SW480 (cell line): Measurements from ENCODE around the gene GGACT.
A peak's percentile ranks its signal among the peaks of the same experiment; 100 is the strongest.
"Not testable (repeated sequence)": the region's sequence is repeated elsewhere in the genome, so short reads cannot be mapped to it uniquely, and the experiment has no call there.

Source experiments
- DNase-seq: peaks from one replicate; pipeline ENCODE4 v3.0.0-alpha.2; 2016; ENCODE audit warnings: low spot score

Gene GGACT

GRCh38 chr13:100529666-100530377, 58.8 kb downstream of the GGACT start:
- no peak for DNase-seq

DNA sequence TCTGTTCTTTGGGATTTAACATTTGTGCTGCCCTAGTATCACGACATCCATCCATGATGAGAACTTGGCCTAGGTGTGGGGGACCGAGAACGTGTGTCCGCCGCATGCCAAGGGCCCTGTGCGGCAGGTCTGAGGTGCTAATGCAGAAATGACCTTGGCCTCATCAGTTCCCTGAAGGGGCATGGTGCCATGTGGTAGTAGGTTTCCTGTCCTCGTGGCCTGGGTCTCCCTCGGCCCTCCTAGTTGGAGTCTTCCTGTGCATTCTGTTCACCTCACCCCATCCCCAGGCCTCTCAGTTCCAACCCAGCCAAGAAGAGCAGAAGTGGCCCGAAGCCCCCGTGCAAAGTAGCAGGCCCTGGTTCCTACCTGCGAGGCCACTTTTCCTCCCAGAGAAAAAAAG, 59.8 kb downstream of the GGACT start:
- DNase-seq = no peak

GRCh38 chr13:100528353-100528752, 60.2 kb downstream of the GGACT start:
- no peak for DNase-seq

DNA sequence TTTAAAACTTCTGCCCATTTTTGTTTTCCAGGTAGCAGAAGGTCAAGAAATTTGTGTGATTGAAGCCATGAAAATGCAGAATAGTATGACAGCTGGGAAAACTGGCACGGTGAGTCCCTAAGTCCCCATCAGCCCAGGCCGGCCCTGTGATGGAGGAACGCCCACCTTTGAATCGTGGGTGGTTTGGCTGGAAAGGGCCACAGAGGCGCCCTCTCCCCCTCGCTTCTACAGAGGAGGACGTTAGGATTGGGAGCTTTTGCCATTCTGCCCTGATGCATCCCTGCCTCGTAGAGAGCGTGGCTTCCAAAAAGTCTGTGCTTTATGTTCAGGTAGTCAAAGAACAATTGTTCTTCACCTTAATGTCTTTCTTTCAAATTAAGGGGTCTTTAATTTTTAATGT, 60.9 kb downstream of the GGACT start:
- no peak for DNase-seq

DNA sequence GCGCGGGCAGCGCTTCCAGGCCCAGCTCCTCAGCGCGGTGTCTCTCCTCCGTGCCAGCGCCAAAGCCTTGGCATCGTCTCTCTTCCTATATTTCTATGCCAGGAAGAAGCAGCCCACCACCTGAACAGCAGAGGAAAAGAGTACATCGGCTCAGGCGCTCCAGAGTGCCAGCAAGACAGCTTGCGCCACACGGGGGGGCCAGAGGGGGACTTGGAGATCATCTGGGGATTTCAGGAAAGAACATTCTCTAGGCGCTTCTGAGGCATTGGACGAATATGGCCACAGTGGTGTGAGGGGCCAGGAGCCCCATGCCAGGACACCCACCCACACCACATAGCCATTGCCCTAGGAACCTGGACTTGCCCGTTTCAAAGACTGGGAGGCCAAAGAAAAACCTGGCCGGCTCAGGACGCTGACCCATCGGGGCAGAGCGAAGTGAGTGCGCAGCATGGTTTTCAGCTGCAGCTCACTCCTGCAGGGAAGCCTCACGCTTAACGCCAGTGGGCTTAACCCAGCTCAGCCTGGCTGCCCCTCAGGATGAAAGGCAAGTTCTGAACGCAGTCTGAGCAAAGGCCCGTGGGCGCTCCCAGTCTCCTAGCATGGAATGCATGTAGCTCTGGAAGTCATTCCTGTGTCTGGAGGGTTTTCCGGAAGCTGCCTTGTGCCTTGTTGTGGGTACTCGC, 62.1 kb downstream of the GGACT start:
- DNase-seq = no peak

GRCh38 chr13:100525453-100526317, 62.9 kb downstream of the GGACT start:
- DNase-seq = no peak

- DNase-seq = not testable (repeated sequence)
Observed at GRCh38 chr13:100524688-100525087, 63.9 kb downstream of the GGACT start.

- DNase-seq = no peak
Observed at GRCh38 chr13:100523981-100524386, 64.6 kb downstream of the GGACT start.

DNA sequence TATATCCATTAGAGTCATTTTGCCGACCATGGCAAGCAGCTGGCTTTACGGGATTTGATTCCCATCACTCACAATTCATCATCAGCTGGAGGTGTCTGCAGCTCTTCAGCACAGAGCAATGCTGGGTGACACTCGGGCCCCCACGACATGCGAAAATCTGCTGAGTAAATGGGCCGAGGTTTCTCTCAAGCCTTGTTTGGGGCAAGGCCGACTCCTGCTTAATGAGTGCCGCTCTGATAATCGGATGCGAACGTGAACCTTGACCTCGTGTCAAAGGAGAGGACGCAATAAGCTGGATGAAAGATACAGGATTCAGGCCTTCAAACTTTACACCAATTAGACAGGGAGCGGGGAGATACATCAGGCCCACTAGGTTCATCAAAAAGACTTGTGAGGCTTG, 65.2 kb downstream of the GGACT start:
- no peak for DNase-seq

DNA sequence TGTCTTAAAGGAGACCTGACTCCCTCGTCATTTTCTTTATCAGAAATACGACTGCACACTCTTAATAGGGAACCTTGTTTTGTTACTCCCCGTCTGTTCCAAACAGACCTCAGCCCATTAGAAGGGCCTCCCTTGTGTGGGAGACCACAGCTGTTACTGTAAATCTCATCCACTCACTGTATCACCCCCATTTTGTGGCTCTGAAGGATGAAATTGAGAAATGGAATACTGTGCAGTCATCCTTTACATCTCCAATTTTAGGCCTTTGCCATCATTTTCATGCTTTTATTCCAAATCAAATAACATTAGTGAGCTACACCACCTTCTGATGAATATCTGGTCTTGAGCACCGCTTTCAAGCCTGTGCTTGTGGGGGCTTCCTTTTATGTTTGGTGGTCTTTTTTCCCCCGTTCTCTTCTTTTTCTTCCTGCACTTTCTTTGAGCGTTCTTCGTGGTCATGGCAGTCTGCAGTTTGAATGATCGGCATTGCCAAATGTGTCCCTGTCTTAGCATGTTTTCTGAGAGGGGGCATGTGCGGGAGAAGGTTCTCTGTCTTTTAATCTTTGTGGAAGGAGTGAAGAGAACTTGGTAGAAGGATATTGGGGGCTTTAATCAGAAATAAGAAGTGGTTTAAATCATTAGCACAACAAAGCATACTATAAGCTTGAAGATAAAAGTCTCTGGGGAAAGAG, 65.8 kb downstream of the GGACT start:
- no peak for DNase-seq

- DNase-seq = no peak
Observed at GRCh38 chr13:100521851-100522617, 66.6 kb downstream of the GGACT start.

GRCh38 chr13:100520936-100521850, 67.4 kb downstream of the GGACT start:
- no peak for DNase-seq

GRCh38 chr13:100519626-100520025, 69.0 kb downstream of the GGACT start:
- DNase-seq = no peak

DNA sequence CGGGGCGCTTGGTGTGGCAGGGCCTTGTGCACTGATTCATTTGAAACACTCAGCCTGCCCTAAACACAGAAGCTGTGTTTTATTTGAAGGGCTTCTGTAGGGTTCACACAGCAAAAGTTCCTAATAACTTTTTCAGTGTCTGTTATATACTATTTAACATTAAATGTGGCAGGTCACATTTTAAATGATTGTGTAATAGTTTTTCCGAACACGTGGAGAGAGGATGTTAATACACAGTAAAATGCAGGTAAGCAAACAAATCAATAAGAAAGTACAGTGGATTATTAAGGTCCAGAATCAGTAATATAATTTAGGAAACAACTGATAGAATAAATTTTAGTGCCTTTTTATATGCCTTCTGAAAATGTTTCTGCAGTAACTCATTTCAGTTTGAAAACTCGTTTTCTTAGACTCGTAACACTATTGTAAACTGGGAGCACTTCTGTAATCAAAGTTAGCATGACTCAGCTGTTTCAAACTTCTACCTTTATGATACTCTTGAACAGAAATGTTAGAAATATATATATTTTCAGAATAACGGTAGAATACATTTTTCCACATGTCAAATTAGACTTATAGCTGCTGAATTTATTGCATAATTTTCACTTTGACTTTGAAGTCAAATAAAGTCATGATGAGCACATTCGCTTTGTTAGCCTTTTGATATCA, 70.1 kb downstream of the GGACT start:
- DNase-seq = no peak

- DNase-seq = peak; percentile 3
Observed at GRCh38 chr13:100517728-100518127, 70.9 kb downstream of the GGACT start.

DNA sequence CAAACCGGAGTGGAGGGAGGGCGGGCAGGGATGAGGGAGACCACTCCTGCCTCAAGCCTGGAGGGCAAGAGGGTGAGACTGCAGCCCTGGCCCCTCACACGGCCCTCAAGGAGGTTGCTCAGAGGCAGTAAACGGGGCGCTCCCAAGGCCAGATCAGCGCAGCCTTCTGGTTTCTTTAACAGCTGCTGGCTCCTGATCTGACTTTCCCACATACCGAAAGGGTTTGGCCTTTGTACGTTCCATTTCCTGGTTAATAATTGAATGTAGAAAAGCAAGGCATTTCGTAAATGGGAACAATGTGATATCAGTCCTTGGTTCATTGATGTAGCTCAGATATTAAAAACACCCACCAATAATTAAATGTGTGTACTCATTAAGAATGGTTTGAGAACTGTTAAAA, 71.5 kb downstream of the GGACT start:
- peak; percentile 62 for DNase-seq

DNA sequence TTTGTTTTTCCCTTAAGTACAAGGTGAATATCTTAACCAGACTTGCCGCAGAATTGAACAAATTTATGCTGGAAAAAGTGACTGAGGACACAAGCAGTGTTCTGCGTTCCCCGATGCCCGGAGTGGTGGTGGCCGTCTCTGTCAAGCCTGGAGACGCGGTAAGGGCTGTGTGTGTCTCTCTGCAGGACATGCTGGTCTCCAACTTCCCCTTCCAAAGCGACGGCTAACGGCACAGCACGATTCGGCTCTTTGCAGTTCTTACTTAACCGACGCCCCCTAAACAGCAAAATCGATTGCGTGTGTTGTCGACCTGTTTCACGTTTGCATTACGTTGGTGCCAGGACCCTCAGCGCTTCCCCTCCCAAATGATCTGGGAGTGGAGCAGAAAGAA, 73.2 kb downstream of the GGACT start:
- no peak for DNase-seq

DNA sequence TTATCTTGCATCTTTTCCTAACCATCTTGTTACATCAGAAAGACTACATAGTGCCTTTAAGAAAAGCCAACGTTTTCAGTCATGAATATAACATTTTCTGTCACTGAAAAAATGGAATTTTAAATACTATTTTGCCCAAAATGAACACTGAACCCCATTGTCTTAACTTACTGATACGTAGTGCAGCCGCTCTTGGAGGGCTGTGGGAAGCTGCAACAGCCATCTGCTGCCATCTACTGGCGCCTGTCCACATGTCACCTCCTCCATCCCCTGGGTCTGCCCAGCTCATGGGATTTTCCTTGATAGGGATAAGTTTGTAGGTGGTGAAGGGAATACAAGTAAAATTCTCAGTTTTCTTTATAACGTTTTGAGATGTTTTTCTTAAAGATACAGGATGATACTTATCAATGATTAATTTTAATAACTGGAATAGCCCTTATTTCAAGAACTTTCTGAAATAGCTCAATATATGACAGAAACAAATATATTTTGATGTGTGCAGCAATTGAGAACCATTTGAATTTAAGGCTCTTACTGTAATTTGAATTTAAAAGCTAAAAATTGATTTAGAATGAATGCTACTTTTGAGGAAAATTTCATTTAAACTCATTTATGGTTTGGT, 73.7 kb downstream of the GGACT start:
- DNase-seq = peak; percentile 73

DNA sequence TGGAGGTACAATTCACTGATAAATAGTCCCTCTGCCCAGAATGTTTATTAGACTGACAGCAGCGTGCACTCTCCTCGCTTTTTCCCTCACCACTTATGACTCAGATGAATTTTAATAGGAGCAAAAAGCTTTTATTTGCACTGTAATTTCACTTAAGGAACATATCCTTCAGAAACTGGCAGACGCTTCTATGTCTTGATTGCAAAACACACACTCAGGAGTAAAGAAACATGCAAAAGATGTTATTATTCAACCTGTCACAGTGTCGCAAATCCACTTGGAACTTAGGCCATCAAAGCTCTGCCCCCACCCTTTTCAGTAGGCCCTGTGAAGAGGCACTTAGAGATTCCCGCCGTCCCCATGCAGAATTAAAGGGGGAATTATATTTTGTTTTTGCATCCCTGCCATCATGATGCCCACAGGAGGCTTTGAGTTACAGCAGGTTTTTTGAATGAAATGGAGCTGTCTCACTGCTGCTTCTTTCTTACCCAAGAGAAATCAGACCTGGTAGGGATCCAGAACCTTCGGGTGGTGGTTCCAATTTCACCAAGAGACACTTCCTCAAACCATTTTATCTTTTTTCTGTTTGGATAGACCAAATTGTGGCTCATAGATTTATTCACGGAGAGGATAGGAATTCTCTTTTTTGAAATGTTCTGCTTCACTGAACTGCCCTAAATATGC, 74.5 kb downstream of the GGACT start:
- DNase-seq = no peak
